ENCODE data around the gene SERPINC1.
"Not testable (repeated sequence)": the region's sequence is repeated elsewhere in the genome, so short reads cannot be mapped to it uniquely, and the experiment has no call there.

SERPINC1 gene

GRCh38 chr1:173861731-173862145, 55.4 kb downstream of the SERPINC1 start:
- H3K9ac ChIP-seq, result no peak overlapping the region
- H2AFZ ChIP-seq, result no peak overlapping the region
- no peaks in the 10 kb centered on the region for H3K79me2 ChIP-seq
- peaks cover 3% of the 10 kb centered on the region for H3K4me1 ChIP-seq
- no peaks in the 10 kb centered on the region for H3K9me3 ChIP-seq (ENCODE audit: control insufficient read depth, low read length)
- no peak overlapping the region for H3K4me3 ChIP-seq (ENCODE audit: low read depth, low read length)
- TF ChIP-seq CTCF (IDR thresholded peaks at IDR 0.05), result no peak
- no peak overlapping the region for H3K4me2 ChIP-seq (ENCODE audit: low read length)
- no peaks in the 10 kb centered on the region for H3K36me3 ChIP-seq (ENCODE audit: control insufficient read depth, insufficient read depth, low read length)
- no peak overlapping the region for H3K27ac ChIP-seq
- H3K27me3 ChIP-seq (ENCODE audit: control insufficient read depth, insufficient read depth, low read length), result no peaks in the 10 kb centered on the region

- Histone ChIP-seq H3K36me3 (ENCODE audit: control insufficient read depth, insufficient read depth, low read length) (no peaks in the 10 kb centered on the region), H3K9ac (no peak overlapping the region), H3K9me3 (ENCODE audit: control insufficient read depth, low read length) (no peaks in the 10 kb centered on the region), H3K79me2 (no peaks in the 10 kb centered on the region), H3K4me2 (ENCODE audit: low read length) (no peak overlapping the region), H3K4me3 (ENCODE audit: low read depth, low read length) (no peak overlapping the region), H3K4me1 (no peaks in the 10 kb centered on the region), H3K27me3 (ENCODE audit: control insufficient read depth, insufficient read depth, low read length) (no peaks in the 10 kb centered on the region), H2AFZ (no peak overlapping the region), H3K27ac (no peak overlapping the region)
- TF ChIP-seq CTCF (IDR thresholded peaks at IDR 0.05), result no peak
Observed at GRCh38 chr1:173860065-173860464, 57.1 kb downstream of the SERPINC1 start.

- not testable (repeated sequence) for H2AFZ ChIP-seq; H3K27me3 ChIP-seq (ENCODE audit: control insufficient read depth, insufficient read depth, low read length); H3K79me2 ChIP-seq; H3K4me2 ChIP-seq (ENCODE audit: low read length); H3K4me1 ChIP-seq; H3K9me3 ChIP-seq (ENCODE audit: control insufficient read depth, low read length); H3K4me3 ChIP-seq (ENCODE audit: low read depth, low read length); H3K36me3 ChIP-seq (ENCODE audit: control insufficient read depth, insufficient read depth, low read length); H3K9ac ChIP-seq; H3K27ac ChIP-seq
Observed at GRCh38 chr1:173859547-173859946, 57.6 kb downstream of the SERPINC1 start.

- H2AFZ ChIP-seq, result no peak overlapping the region
- H3K9me3 ChIP-seq (ENCODE audit: control insufficient read depth, low read length), result no peaks in the 10 kb centered on the region
- TF ChIP-seq CTCF (IDR thresholded peaks at IDR 0.05), result no peak
- H3K36me3 ChIP-seq (ENCODE audit: control insufficient read depth, insufficient read depth, low read length), result no peaks in the 10 kb centered on the region
- no peaks in the 10 kb centered on the region for H3K79me2 ChIP-seq
- no peaks in the 10 kb centered on the region for H3K4me1 ChIP-seq
- H3K4me3 ChIP-seq (ENCODE audit: low read depth, low read length), result no peak overlapping the region
- H3K27ac ChIP-seq, result no peak overlapping the region
- no peak overlapping the region for H3K4me2 ChIP-seq (ENCODE audit: low read length)
- no peaks in the 10 kb centered on the region for H3K27me3 ChIP-seq (ENCODE audit: control insufficient read depth, insufficient read depth, low read length)
- no peak overlapping the region for H3K9ac ChIP-seq
Observed at GRCh38 chr1:173857363-173857917, 59.7 kb downstream of the SERPINC1 start.

GRCh38 chr1:173856903-173857302, 60.2 kb downstream of the SERPINC1 start:
- no peaks in the 10 kb centered on the region for H3K79me2 ChIP-seq

More at GRCh38 chr1:173856903-173857302, 60.2 kb downstream of the SERPINC1 start:
- TF ChIP-seq CTCF (IDR thresholded peaks at IDR 0.05), result no peak
- H3K9ac ChIP-seq, result no peak overlapping the region
- no peak overlapping the region for H3K4me2 ChIP-seq (ENCODE audit: low read length)
- no peaks in the 10 kb centered on the region for H3K36me3 ChIP-seq (ENCODE audit: control insufficient read depth, insufficient read depth, low read length)
- H3K27me3 ChIP-seq (ENCODE audit: control insufficient read depth, insufficient read depth, low read length), result no peaks in the 10 kb centered on the region
- no peaks in the 10 kb centered on the region for H3K9me3 ChIP-seq (ENCODE audit: control insufficient read depth, low read length)
- no peak overlapping the region for H3K27ac ChIP-seq
- no peak overlapping the region for H3K4me3 ChIP-seq (ENCODE audit: low read depth, low read length)
- no peaks in the 10 kb centered on the region for H3K4me1 ChIP-seq
- no peak overlapping the region for H2AFZ ChIP-seq

Data from parathyroid adenoma (tissue), 2 donors.